ENCODE results near the gene MAEA. TPM values are rescaled to one million over a fixed set of nuclear protein-coding genes. Genes with fewer than 3 reads are reported as not detected.

The MAEA gene
- polyA plus RNA-seq, 2 of the 4 experiments (the other 2 are of a cell fraction): 46.1 to 58.4 TPM

- Histone ChIP-seq H3K4me2 (no peak overlapping the region), H3K27ac (no peak overlapping the region), H3K9me3 (no peaks in the 10 kb centered on the region), H3K4me3 (no peak overlapping the region), H3K4me1 (peaks cover 14% of the 10 kb centered on the region; the same call in 2 of the 3 replicates)
- no peak for ATAC-seq
- ChIA-PET POLR2A (no interaction called here), CTCF (interaction anchor here (0.6 to 1.0 kb wide), 2 partner anchors 9 to 278 kb away, joined by 3 read pairs; no protein-coding TSS in a partner anchor)
- no peak for TF ChIP-seq HOXA7 (CRISPR knock-in tag; IDR thresholded peaks at IDR 0.05)
- no peak for TF ChIP-seq FOSB (CRISPR knock-in tag; IDR thresholded peaks at IDR 0.05)
- no peak for TF ChIP-seq CEBPB (IDR thresholded peaks at IDR 0.05)
- TF ChIP-seq KDM5A (IDR thresholded peaks at IDR 0.05): no peak
- DNase-seq (ENCODE audit: low read depth in 1 of 2, low spot score in 1 of 2): no peak
- FAIRE-seq: no peak
- WGBS (ENCODE audit: missing lambda C conversion rate): 92% methylated on average over 13 of the region's 33 CpGs
Observed at GRCh38 chr4:1327526-1328266, 38.0 kb downstream of the MAEA start.

GRCh38 chr4:1328267-1329155 lies 38.8 kb downstream of the MAEA start:
- ChIA-PET POLR2A (no interaction called here), CTCF (interaction anchor here (0.6 kb wide), 1 partner anchor 278 kb away, joined by 3 read pairs; no protein-coding TSS in a partner anchor)
- H3K27ac ChIP-seq: no peak overlapping the region
- ATAC-seq: no peak
- no peak overlapping the region for H3K4me2 ChIP-seq
- H3K4me3 ChIP-seq: no peak overlapping the region
- H3K9me3 ChIP-seq: no peaks in the 10 kb centered on the region
- TF ChIP-seq SMC3 (IDR thresholded peaks at IDR 0.05) (no peak), CBX8 (IDR thresholded peaks at IDR 0.05) (no peak), ZFP36 (IDR thresholded peaks at IDR 0.05; ENCODE audit: borderline replicate concordance, partially characterized antibody) (no peak), CHD4 (IDR thresholded peaks at IDR 0.05; ENCODE audit: borderline replicate concordance) (no peak), BHLHE40 (IDR thresholded peaks at IDR 0.05; ENCODE audit: low read depth, low read length) (no peak), TFCP2L1 (CRISPR knock-in tag; IDR thresholded peaks at IDR 0.05) (no peak), CEBPB (IDR thresholded peaks at IDR 0.05) (no peak), RARB (CRISPR knock-in tag; IDR thresholded peaks at IDR 0.05) (no peak), HMGXB4 (CRISPR knock-in tag; IDR thresholded peaks at IDR 0.05; ENCODE audit: borderline replicate concordance) (no peak), GATA3 (IDR thresholded peaks at IDR 0.05; ENCODE audit: borderline replicate concordance) (no peak), TP53 (CRISPR knock-in tag; IDR thresholded peaks at IDR 0.05) (no peak), ATOH8 (CRISPR knock-in tag; IDR thresholded peaks at IDR 0.05; ENCODE audit: low read depth) (no peak), SREBF2 (IDR thresholded peaks at IDR 0.05) (no peak), HDAC2 (IDR thresholded peaks at IDR 0.05) (no peak)
- TF ChIP-seq, protein P1, sequence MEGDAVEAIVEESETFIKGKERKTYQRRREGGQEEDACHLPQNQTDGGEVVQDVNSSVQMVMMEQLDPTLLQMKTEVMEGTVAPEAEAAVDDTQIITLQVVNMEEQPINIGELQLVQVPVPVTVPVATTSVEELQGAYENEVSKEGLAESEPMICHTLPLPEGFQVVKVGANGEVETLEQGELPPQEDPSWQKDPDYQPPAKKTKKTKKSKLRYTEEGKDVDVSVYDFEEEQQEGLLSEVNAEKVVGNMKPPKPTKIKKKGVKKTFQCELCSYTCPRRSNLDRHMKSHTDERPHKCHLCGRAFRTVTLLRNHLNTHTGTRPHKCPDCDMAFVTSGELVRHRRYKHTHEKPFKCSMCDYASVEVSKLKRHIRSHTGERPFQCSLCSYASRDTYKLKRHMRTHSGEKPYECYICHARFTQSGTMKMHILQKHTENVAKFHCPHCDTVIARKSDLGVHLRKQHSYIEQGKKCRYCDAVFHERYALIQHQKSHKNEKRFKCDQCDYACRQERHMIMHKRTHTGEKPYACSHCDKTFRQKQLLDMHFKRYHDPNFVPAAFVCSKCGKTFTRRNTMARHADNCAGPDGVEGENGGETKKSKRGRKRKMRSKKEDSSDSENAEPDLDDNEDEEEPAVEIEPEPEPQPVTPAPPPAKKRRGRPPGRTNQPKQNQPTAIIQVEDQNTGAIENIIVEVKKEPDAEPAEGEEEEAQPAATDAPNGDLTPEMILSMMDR (IDR thresholded peaks at IDR 0.05): no peak
- TF ChIP-seq, protein P2, sequence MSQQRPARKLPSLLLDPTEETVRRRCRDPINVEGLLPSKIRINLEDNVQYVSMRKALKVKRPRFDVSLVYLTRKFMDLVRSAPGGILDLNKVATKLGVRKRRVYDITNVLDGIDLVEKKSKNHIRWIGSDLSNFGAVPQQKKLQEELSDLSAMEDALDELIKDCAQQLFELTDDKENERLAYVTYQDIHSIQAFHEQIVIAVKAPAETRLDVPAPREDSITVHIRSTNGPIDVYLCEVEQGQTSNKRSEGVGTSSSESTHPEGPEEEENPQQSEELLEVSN (IDR thresholded peaks at IDR 0.05; ENCODE audit: borderline replicate concordance, low read depth): no peak
- TF ChIP-seq, protein P3, sequence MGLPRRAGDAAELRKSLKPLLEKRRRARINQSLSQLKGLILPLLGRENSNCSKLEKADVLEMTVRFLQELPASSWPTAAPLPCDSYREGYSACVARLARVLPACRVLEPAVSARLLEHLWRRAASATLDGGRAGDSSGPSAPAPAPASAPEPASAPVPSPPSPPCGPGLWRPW (IDR thresholded peaks at IDR 0.05): no peak
- FAIRE-seq: no peak
- DNase-seq (ENCODE audit: low read depth in 1 of 2, low spot score in 1 of 2): no peak
- peaks cover 8% of the 10 kb centered on the region; the same call in 2 of the 3 replicates for H3K4me1 ChIP-seq
- WGBS (ENCODE audit: missing lambda C conversion rate): 93% methylated on average over 25 of the region's 51 CpGs

All from A549 (cell line).